ENCODE results near the gene SLC5A9. TPM values are rescaled to one million over a fixed set of nuclear protein-coding genes. Genes with fewer than 3 reads are reported as not detected.

The SLC5A9 gene
- total RNA-seq, result under 1 TPM in 2 of 4 donors, not detected in 2; 0.12 to 0.47 TPM

GRCh38 chr1:48222501-48223242, at the start of gene SLC5A9:
TSS of gene SLC5A9 (plus strand) at chr1:48222716. CDS start at chr1:48222737, 21 bp downstream.
- no peak for DNase-seq (ENCODE audit: low spot score)
- no peak for ATAC-seq (ENCODE audit: low FRiP score)
- TF ChIP-seq CTCF (IDR thresholded peaks at IDR 0.05), result no peak

DNA sequence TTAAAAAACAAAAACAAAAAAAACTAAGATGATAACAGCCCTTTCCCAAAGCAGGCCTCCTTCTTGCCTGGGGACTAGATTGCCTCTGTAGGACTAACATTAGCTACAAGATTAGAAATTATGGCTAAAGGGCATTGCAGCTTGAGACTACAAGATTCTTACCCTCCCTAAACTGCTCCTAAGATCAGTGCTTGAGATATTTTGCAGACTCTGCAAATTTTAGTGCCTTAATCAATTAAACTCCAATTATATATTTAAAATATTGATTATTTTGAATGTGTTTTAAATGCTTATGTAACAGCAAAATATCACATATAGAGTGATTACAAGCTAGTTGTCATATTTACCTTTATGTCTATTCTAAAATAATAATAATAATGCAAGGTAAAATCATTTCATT, 47.4 kb upstream of the SLC5A9 start:
- no peak for TF ChIP-seq CTCF (IDR thresholded peaks at IDR 0.05)
- no peak for ATAC-seq (ENCODE audit: low FRiP score)

GRCh38 chr1:48177257-48177656, 45.3 kb upstream of the SLC5A9 start:
- DNase-seq (ENCODE audit: low spot score), result no peak
- ATAC-seq (ENCODE audit: low FRiP score), result no peak
- TF ChIP-seq CTCF (IDR thresholded peaks at IDR 0.05), result no peak

More for the DNA sequence above, 47.4 kb upstream of the SLC5A9 start:
- no peak for DNase-seq (ENCODE audit: low spot score)

DNA sequence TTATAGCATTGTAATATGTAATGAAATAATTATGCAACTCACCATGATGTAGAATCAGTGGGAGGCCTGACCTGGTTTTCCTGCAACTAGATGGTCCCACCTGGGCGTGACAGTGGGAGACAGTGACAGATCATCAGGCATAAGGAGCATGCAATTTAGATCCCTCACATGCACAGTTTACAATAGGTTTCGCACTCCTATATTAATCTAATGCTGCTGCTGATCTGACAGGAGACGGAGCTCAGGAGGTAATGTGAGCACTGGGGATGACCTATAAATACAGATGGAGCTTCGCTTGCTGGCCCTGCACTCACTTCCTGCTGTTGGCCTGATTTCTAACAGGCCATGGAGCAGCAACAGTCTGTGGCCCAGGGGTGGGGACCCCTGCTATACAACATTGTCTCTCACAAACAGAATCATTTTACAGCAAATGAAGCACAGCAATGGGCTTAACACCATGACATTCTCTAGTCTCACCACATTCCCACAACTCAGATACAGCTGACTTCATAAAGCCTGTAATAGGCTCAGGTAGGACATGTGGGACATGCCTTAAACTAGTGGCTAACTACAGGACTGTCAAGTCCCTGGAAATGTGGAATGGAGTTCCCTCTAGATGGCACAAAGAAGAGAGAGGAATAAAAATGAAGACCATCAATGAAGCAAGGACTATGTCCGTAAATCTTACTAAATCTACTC, 40.7 kb upstream of the SLC5A9 start:
- ATAC-seq (ENCODE audit: low FRiP score), result no peak
- TF ChIP-seq CTCF (IDR thresholded peaks at IDR 0.05), result no peak
- DNase-seq (ENCODE audit: low spot score), result no peak

GRCh38 chr1:48182439-48182838, 40.1 kb upstream of the SLC5A9 start:
- ATAC-seq (ENCODE audit: low FRiP score), result no peak
- TF ChIP-seq CTCF (IDR thresholded peaks at IDR 0.05), result no peak
- DNase-seq (ENCODE audit: low spot score), result no peak

- no peak for DNase-seq (ENCODE audit: low spot score)
- no peak for TF ChIP-seq CTCF (IDR thresholded peaks at IDR 0.05)
- ATAC-seq (ENCODE audit: low FRiP score), result no peak
Observed at GRCh38 chr1:48186306-48186839, 36.1 kb upstream of the SLC5A9 start.
